Measurements from ENCODE around the gene ANKS1B. TPM values are rescaled to one million over a fixed set of nuclear protein-coding genes. Genes with fewer than 3 reads are reported as not detected.
A peak's percentile ranks its signal among the peaks of the same experiment; 100 is the strongest.

ANKS1B gene
- total and polyA plus RNA-seq, 10 of the 15 experiments (the other 5 are each of a cell fraction or from before 2014, with no cell fraction given), result 0.16 to 1.3 (median 0.82) TPM; not detected in 7

- SMC1A ChIA-PET (ENCODE audit: uncharacterized antibody, unreplicated experiment), result interaction anchor here (0.6 to 1.6 kb wide), 3 partner anchors 10 to 629 kb away, joined by 3 to 4 read pairs (median 3); no protein-coding TSS in a partner anchor
- no peak overlapping the region for H3K4me2 ChIP-seq (ENCODE audit: control insufficient read depth, insufficient read depth)
- POLR2A ChIA-PET, result no interaction called here
- H3K4me3 ChIP-seq, result no peak overlapping the region
- BruUV-seq (replicated peaks), result no TSS peak
- H3K4me1 ChIP-seq (ENCODE audit: control insufficient read depth, insufficient read depth, low read length), result peaks cover 6% of the 10 kb centered on the region; the same call in 1 of the 2 replicates
- no peak overlapping the region for H3K27ac ChIP-seq (ENCODE audit: control insufficient read depth, insufficient read depth)
- in situ Hi-C loops (cut with MboI) (loop anchor here (25.0 kb wide), 1 partner anchor 546 kb away; no protein-coding TSS in a partner anchor), intact Hi-C loops (cut with micrococcal nuclease; ENCODE audit: unreplicated experiment) (no loop called here)
- peak overlapping the region; percentile 37 for H2AFZ ChIP-seq (ENCODE audit: control insufficient read depth, low read depth, low read length)
- no peaks in the 10 kb centered on the region for H4K20me1 ChIP-seq (ENCODE audit: control insufficient read depth, insufficient read depth)
- H3K79me2 ChIP-seq (ENCODE audit: control insufficient read depth, insufficient read depth, low read length), result no peaks in the 10 kb centered on the region
- CTCF ChIA-PET, result interaction anchor here (0.8 to 3.7 kb wide), 2 partner anchors 15 to 37 kb away, joined by 3 to 23 read pairs; no protein-coding TSS in a partner anchor
- H3K27me3 ChIP-seq (replicated peaks in 1 of 2; ENCODE audit: control insufficient read depth in 2 of 2, insufficient read depth in 2 of 2, low read length in 1 of 2), result no peaks in the 10 kb centered on the region
- DNase-seq (ENCODE audit: low read depth, low spot score) (no peak), FAIRE-seq (no peak), ATAC-seq (no peak)
- RAD21 ChIA-PET (ENCODE audit: unreplicated experiment), result interaction anchor here (1.3 kb wide), 1 partner anchor 15 kb away, joined by 4 read pairs; no protein-coding TSS in a partner anchor
- H3K9me3 ChIP-seq (replicated peaks; ENCODE audit: control insufficient read depth, insufficient read depth, low read length), result no peaks in the 10 kb centered on the region; the same call in 2 of the 3 replicates
- H3K36me3 ChIP-seq (ENCODE audit: control insufficient read depth in 2 of 2, insufficient read depth in 2 of 2, low read length in 1 of 2), result no peaks in the 10 kb centered on the region
- 90% methylated on average over 1 of the region's 1 CpG for WGBS (ENCODE audit: insufficient coverage, insufficient replicate concordance, low lambda C conversion rate, missing lambda C conversion rate)
- no peak overlapping the region for H3K9ac ChIP-seq (ENCODE audit: control insufficient read depth, insufficient read depth, low read length)
- TF ChIP-seq ZBTB11 (CRISPR knock-in tag; IDR thresholded peaks at IDR 0.05) (no peak), ZNF622 (IDR thresholded peaks at IDR 0.05) (no peak), BMI1 (IDR thresholded peaks at IDR 0.05; ENCODE audit: borderline replicate concordance) (no peak), ELK1 (IDR thresholded peaks at IDR 0.05; ENCODE audit: low read depth, low read length) (no peak), CREM (IDR thresholded peaks at IDR 0.05; ENCODE audit: low read depth) (no peak), PRDM15 (CRISPR knock-in tag; IDR thresholded peaks at IDR 0.05) (no peak), HDGF (IDR thresholded peaks at IDR 0.05) (no peak), SMC3 (IDR thresholded peaks at IDR 0.05; ENCODE audit: borderline replicate concordance, low read length) (no peak), MTA2 (IDR thresholded peaks at IDR 0.05; ENCODE audit: low read depth) (no peak), ZNF217 (IDR thresholded peaks at IDR 0.05) (no peak), ZNF384 (IDR thresholded peaks at IDR 0.05; ENCODE audit: borderline replicate concordance, low read depth, low read length) (no peak), SMAD1 (IDR thresholded peaks at IDR 0.05; ENCODE audit: low read depth, partially characterized antibody) (no peak), E2F4 (IDR thresholded peaks at IDR 0.05; ENCODE audit: low read depth, low read length) (no peak), SREBF2 (IDR thresholded peaks at IDR 0.05; ENCODE audit: low read length) (no peak), ASH2L (IDR thresholded peaks at IDR 0.05; ENCODE audit: borderline replicate concordance, low read depth) (no peak), SUZ12 (IDR thresholded peaks at IDR 0.05; ENCODE audit: unreplicated experiment) (no peak)
Observed at GRCh38 chr12:98983647-98984046, 1001.1 kb downstream of the ANKS1B start.
